GM10847 (cell line): ENCODE data around the gene CCL22.
A peak's percentile ranks its signal among the peaks of the same experiment; 100 is the strongest.

Experiments used
- POLR2A ChIP-seq: IDR thresholded peaks from 2 replicates; pipeline ENCODE4 v1.6.1; 2011; ENCODE audit not compliant: insufficient read length; ENCODE audit errors: extremely low read depth

CCL22 gene

DNA sequence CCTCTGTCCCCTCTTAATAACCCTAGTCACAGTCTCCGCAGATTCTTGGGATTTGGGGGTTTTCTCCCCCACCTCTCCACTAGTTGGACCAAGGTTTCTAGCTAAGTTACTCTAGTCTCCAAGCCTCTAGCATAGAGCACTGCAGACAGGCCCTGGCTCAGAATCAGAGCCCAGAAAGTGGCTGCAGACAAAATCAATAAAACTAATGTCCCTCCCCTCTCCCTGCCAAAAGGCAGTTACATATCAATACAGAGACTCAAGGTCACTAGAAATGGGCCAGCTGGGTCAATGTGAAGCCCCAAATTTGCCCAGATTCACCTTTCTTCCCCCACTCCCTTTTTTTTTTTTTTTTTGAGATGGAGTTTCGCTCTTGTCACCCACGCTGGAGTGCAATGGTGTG is 5.6 kb downstream of the CCL22 start:
- TF ChIP-seq POLR2A: no peak

DNA sequence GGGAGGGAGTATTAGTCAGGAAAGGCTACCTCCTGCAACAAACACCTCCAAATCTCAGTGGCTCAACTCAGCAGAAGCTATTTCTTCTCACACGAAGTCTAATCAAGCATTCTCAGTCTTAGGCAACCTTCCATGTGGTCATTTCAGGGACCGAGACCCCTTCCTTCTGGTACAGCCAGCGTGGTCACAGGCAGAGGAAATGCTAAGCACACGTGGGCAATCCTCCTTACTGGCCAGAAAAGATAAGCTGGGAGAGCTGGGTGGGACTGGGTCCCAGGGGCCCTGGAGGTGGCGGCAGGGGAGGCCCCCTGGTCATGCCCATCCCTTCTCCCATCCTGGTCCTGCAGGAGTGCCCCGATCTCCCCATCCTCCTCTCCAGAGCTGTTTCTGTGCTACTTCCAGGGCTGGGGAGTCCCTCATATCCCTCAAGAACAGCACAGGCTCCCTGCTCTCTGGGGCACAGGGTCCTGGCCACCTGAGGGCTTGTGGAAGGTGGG is 8.0 kb downstream of the CCL22 start:
- peak; percentile 14 for TF ChIP-seq POLR2A

DNA sequence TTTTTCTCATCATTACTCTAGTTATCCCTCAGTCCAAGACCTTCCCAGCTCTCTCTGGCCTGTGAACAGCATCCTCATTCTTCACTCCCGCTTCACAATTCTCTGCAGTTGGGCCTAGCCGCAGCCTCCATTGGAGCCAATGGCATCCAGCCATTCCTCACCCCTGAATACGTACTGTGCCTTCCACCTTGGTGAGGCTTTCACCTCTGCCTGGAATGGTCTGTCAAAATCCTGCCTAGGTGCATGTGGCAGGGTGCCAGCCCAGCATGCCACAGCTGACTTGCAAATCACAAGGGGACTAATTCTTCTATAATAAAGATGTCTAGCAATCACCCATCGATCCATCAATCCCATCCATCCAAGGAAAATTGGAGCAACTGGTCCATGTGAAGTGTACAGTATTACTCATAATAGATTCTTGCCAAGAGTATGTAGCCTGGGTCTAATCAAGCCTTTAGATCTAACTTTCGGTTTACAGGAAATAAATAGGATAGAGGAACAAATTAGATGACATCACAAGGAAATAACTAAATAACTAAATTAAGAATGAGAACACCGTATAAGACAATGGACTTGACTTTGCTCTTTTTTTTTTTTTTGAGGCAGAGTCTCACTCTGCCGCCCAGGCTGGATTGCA is 8.7 kb downstream of the CCL22 start:
- peak; percentile 9 for TF ChIP-seq POLR2A

DNA sequence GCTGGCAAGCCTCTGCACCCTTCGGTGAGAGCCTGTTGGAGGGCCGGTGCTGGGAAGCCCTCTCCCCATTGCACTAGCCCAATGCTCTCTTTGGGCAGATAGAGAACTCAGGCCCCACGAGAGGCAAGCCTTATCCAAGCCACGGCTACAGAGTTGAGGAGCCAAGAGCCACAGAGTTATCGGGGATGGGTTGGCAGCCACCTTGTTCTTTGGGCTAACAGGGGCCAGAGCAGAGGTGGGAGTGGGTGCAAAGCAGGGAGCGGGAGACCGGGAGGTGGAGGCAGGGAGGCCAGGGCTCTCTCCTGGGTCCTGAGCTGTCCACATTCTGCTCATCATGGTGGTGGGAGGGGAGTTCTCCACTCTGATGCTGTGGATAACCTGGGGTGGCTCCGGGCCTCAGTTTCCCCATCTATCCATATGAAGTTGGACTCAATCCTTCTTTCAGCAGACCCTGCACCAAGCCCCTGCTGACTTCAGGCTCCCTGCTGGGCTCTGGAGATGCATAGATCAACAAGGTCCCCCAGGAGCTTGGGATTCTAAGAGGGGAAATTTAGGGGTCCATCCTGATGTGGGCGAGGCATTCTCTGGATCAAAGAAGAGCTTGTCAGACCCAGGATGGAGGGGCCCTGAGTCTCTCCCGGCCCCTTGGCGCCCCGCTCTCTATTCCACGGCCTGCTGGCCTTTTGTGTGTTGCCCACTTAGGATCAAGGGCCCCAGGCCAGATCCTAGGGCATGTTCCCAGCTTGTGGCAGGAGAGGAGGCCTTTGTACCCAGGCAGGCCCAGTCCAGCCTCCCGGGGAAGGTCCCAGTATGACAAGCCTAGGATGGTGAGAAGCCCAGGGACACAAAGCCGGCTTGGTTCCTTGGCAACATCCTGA is 13.2 kb downstream of the CCL22 start:
- TF ChIP-seq POLR2A: no peak

DNA sequence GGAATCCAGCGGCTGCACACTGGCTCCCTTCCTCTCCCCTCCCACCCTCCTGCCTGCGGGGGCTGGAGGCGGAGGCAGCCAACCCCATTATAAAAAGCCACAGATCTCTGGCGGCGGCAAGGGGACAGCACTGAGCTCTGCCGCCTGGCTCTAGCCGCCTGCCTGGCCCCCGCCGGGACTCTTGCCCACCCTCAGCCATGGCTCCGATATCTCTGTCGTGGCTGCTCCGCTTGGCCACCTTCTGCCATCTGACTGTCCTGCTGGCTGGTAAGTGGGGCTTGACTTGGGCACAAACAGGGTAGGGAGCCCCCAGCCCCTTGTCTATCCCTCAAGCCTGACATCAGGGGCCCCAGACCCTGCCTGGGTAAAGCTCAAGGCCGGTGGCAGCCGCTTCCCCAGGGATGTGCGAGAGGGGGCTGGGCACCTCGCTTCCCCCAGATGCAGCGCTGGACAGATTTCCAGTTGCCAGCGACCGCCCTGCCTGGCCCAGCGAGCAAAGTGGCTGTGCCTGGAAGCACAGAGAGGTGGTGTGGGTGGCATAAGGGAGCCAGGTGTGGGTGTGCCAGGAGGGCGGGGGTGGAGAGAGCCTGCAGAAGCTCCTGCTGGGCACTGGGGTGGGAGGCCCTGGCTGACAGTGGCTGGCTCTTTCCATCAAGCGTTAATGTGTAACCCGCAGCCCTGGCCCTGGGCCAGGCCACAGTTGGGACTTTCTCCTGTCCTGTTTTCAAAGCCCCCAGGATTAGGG is 14.0 kb downstream of the CCL22 start, which contains the start of gene CX3CL1:
TSS of gene CX3CL1 (plus strand) at position 119 of the 745 bp plus-strand sequence. CDS start at position 198, 79 bp downstream.
- TF ChIP-seq POLR2A: no peak

DNA sequence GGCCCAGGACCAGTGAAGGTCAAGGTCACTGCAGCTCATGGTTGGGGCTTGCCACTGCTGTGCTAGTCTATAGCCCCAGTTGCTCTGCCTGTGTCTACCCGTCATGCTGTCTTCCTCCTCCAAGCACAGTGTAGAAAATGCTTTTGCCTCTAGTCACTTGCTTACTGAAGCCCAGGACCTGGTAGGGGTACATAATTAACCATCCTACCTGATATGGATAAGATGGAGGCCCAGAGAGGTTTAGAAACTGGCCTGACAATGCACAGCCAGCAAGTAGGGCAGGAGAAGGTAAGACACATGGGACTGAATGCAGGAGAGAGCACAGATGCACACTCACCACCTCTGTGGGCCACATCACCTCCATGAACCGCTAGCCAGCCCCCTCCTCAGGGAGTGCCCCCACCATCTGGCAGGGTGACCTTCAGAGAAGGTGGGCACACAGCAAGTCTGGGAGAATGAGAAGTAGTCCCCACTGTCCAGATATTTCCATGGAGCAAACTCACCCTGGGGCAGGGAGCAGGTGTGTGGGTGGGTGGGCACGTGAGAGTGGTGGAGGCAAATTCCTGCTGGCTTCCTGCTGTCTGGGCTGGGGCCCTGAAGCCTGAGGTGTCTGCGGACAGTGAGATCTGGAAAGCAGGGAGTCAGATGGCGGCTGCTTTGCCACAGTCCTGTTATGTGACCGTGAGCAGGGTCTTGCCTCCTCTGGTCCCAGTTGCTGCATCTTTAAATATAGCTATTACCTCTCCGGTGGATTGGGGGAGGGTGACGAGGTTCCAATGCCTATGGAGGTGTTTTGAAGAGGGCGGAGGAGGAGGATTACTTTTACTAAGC is 14.7 kb downstream of the CCL22 start:
- TF ChIP-seq POLR2A: no peak

DNA sequence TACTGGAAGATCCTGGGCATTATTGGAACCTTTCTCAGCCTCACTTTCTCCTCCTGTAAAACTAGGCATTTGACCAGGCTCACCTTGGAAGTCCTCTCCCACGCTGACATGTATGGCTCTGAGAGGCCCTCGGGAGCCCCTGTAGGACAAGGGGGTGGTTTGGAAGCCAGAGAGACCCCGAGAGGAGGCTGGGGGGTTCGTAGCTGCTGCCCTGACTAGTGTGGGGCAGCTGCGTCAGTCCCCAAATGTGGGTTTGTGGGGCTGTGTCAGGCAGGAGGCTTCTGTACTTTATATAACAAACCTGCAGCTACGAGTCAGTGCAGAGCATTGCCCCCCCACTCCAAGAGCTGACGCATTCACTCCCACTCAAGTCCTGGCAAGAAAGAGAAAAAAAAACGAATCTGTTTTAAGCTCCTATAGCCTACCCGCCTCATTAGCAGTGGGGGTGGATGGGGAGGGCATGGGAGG is 15.5 kb downstream of the CCL22 start:
- no peak for TF ChIP-seq POLR2A

DNA sequence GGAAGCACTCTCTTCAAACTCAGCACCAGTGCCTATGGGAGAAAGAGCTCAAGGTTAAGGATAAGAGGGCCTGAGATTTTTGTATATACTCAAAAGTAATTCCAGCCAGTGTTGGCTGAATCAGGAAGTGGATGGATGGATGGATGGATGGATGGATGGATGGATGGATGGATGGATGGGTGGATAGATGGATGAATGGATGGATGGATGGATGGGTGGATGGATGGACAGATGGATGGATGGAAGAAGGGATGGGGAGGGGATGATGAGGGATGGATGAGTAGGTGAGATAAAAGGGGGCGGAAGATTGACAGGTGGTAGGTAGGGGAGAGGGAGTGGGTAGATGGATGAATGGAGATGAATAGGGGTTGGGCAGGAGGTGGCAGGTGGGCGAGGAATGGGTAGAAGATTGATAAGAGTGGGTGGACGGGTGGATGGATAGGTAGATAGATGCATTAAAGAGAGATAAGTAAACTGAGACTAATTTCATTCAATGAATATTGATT is 17.8 kb downstream of the CCL22 start:
- TF ChIP-seq POLR2A: no peak

DNA sequence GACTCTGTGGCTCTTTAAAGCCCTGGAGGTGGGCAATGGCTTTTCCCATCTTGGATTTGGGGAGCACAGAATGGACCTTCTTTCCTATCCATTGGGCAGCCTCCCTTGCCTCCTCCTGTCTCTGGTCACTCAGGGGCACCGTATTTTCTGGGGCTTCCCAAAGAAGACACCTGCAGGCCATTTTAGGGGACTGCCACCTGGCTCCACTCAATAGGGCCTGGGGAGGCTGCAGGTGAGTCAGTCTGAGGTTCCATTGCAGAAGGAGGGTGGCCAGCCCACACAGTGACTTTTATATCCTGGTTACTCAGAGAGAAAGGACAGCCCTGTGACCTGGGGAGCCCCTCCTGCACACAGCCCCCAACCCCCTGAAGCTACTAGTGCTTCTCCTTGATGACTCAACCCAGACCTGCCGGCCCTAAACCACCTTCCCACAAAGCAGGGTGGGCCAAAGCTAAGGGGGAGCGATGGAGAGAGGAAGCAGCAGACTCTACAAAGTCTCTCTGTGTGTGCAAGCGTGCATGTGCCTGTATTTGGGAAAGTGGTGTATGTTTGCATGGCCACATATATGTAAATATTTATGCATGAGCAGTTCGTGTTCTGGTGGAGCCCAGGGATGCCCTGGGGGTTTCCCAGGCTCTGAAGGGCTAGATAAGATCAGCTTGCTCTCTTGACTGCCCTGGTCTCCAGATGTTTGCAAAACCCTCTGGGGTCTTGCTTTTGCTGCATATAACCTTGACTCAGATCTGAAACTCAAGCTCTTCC is 18.7 kb downstream of the CCL22 start:
- no peak for TF ChIP-seq POLR2A

DNA sequence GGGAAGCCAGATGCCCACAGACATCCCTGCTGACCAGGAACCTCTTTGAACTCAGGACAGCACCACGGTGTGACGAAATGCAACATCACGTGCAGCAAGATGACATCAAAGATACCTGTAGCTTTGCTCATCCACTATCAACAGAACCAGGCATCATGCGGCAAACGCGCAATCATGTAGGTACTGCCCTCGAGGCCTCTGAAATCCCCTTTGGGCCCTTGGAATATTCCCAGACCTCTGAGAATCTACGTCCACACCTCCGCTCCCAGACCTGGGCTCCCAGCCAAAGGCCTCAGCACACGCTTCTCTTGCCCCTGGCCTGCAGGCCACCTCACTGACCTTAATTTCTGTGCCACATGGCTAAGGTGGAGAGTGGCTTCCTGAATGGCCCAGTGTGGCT is 21.0 kb downstream of the CCL22 start:
- no peak for TF ChIP-seq POLR2A

DNA sequence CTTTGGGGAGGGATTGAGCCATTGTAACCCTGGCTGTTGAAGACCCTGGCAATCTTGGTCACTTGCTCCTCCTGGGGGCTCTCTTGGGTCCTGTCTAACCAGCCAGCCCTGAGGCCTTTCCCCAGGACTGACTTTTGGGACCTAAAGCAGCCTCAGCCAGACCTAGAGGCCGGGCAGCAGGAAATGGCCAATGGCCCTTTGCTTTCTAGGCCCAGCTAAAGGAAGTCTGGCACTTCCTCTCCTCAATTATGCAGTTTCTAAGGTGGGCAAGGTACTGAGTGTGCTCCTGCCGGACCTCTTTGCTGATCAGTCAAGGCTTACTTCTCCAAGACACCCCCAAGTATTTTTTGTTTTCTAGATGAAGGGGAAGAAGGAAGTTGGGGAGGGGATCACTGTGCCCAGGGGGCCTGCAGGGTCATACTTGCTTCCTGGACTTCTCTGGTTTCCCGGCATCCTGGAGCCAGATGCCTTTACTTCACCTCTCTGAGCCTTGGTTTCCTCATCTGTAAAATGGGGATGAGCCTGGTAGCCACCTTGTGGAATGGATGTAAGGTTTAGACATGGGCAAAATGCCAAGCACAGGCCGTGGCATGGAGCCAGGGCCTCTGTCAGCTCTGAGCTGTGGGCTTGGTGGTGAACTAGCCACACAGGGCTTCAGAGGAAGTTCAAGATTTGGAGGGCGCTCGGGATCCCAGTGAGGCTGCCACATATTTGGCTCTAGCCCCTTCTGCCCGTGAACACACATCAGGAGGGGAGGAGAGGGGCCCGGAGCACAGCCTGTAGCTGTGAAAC is 22.3 kb downstream of the CCL22 start:
- TF ChIP-seq POLR2A: no peak

DNA sequence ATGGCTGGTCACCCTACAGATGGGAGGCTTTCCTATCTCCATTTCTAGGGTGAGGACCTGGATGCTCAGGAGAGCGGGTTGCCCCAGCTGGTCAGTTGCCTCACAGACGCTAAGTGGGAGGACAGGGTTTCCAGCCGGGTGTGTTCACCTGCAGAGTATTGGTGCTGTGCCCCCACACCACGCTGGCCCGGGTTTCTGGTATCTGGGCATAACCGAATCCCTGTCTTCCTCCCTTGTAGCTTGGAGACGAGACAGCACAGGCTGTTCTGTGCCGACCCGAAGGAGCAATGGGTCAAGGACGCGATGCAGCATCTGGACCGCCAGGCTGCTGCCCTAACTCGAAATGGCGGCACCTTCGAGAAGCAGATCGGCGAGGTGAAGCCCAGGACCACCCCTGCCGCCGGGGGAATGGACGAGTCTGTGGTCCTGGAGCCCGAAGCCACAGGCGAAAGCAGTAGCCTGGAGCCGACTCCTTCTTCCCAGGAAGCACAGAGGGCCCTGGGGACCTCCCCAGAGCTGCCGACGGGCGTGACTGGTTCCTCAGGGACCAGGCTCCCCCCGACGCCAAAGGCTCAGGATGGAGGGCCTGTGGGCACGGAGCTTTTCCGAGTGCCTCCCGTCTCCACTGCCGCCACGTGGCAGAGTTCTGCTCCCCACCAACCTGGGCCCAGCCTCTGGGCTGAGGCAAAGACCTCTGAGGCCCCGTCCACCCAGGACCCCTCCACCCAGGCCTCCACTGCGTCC is 23.4 kb downstream of the CCL22 start:
- TF ChIP-seq POLR2A: no peak

DNA sequence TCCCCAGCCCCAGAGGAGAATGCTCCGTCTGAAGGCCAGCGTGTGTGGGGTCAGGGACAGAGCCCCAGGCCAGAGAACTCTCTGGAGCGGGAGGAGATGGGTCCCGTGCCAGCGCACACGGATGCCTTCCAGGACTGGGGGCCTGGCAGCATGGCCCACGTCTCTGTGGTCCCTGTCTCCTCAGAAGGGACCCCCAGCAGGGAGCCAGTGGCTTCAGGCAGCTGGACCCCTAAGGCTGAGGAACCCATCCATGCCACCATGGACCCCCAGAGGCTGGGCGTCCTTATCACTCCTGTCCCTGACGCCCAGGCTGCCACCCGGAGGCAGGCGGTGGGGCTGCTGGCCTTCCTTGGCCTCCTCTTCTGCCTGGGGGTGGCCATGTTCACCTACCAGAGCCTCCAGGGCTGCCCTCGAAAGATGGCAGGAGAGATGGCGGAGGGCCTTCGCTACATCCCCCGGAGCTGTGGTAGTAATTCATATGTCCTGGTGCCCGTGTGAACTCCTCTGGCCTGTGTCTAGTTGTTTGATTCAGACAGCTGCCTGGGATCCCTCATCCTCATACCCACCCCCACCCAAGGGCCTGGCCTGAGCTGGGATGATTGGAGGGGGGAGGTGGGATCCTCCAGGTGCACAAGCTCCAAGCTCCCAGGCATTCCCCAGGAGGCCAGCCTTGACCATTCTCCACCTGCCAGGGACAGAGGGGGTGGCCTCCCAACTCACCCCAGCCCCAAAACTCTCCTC is 24.1 kb downstream of the CCL22 start:
- no peak for TF ChIP-seq POLR2A
